GM19395 (cell line): ENCODE measurements around the gene CFAP100.

Source experiments
- ATAC-seq: cut with Tn5 transposase; IDR thresholded peaks from one replicate; pipeline ENCODE4 v1.9.1; 2021; ENCODE audit warnings: mild to moderate bottlenecking, moderate library complexity; ENCODE audit not compliant: unreplicated experiment

Gene CFAP100

GRCh38 chr3:126419886-126420786, 25.4 kb downstream of the CFAP100 start:
- no peak for ATAC-seq

DNA sequence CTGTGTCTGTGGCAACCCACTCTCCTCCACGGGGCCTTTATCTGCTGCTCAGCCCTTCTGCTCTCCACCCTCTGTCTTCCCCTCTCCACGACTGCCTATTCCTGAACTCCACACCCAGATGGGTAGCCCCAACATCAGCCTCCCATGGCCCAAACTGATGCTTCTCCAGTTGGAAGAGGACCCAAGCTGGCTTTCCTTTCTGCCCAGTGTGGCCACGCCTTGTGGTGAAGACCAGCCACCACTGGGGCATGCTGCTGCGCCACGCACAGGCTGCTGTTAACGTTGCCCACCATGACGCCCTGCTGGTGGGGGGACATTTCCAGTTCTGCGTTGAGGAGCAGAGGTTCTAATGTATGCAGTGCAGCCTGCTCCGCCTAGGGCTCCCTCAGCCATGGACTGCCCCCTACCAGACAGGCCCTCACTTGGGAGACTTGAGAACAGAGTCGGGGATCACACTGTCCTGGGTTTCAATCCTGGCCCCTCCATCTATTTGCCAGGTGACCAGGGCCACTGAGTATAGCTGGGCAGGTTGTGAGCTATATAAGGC, 26.9 kb downstream of the CFAP100 start:
- no peak for ATAC-seq

DNA sequence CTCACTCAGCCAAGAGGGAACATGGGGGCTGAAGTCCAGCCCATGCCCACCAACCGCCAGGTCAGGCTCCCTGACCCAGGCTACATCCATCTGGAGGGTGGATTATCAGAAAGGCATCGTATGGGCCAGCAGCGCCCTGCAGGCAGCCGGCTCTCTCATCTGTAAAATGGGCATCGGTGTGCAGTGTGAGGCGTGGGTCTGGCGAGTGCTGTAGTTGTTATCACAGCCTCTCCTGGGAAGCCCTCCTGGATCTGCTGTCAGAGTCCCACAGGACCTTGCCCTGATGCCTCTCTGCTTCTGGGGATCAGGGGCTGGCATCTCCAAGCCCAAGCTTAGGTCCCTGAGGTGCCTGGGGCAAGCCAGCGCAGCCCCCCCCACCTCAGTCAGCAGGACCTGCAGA, 27.4 kb downstream of the CFAP100 start:
- ATAC-seq: no peak

- ATAC-seq: no peak
These were observed 27.9 kb downstream of the CFAP100 start for GRCh38 chr3:126422571-126423091.

- no peak for ATAC-seq
These were observed 28.7 kb downstream of the CFAP100 start for GRCh38 chr3:126423191-126424038.

- ATAC-seq: no peak
These were observed 29.5 kb downstream of the CFAP100 start for GRCh38 chr3:126424039-126424717.

DNA sequence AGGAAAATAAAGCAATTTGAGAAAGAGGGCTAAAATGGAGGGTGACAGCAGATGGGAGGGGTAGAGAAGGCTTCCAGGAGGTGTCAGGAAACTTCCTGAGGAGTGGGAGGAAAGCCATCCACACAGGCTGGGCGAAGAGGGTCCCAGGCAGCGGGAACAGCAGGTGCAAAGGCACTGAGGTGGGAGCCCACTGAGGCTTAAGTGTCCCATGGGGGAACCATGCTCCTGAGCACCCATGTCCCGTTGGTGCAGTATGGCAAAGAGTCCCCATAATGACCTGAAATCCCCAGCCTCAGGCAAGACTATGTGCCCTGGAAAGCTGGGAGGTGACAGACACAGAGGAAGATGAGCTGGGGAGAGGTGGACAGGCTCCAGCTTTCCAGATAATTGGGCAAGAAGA, 30.0 kb downstream of the CFAP100 start:
- no peak for ATAC-seq

DNA sequence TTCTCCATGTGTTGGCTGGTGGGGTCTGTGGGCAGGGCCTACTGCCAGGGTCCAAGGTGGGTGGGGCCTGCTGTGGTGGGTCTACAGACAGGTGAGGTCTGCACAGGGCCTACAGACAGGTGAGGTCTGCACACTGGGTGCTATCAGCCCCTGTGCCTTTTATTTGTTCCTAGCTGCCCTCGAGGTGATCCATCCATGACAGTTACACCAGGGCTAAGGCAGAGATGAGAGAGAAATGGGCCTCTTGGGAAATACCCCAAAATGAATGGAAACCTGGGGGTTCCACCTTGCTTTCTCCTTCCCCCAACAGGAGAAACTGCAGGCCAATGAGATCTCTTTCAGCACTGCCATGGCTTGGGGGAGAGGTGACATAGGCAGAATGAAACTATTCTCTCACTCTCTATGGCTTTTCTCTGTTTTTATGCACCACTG, 36.4 kb downstream of the CFAP100 start:
- ATAC-seq: no peak

- no peak for ATAC-seq
These were observed 37.8 kb downstream of the CFAP100 start for GRCh38 chr3:126432361-126433104.

DNA sequence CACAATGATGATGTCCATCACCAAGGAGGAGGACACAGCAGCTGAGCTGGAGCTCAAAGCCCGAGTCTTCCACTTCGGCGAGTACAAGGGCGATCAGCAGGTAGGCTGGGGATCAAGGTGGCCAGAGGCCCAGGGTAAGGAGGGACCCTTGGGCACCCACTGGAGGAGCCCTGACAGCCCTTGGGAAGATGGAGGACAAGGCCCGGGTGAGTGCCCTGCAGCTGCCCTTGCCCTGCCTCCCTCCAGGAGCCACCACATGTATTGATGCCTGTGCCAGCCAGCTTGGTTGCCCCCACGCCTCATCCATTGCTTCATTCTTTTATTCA, 38.4 kb downstream of the CFAP100 start:
- ATAC-seq: no peak

GRCh38 chr3:126433496-126434263, 39.0 kb downstream of the CFAP100 start:
- no peak for ATAC-seq

GRCh38 chr3:126434264-126434590, 39.5 kb downstream of the CFAP100 start:
- ATAC-seq: no peak

GRCh38 chr3:126434931-126435411, 40.3 kb downstream of the CFAP100 start:
- no peak for ATAC-seq

DNA sequence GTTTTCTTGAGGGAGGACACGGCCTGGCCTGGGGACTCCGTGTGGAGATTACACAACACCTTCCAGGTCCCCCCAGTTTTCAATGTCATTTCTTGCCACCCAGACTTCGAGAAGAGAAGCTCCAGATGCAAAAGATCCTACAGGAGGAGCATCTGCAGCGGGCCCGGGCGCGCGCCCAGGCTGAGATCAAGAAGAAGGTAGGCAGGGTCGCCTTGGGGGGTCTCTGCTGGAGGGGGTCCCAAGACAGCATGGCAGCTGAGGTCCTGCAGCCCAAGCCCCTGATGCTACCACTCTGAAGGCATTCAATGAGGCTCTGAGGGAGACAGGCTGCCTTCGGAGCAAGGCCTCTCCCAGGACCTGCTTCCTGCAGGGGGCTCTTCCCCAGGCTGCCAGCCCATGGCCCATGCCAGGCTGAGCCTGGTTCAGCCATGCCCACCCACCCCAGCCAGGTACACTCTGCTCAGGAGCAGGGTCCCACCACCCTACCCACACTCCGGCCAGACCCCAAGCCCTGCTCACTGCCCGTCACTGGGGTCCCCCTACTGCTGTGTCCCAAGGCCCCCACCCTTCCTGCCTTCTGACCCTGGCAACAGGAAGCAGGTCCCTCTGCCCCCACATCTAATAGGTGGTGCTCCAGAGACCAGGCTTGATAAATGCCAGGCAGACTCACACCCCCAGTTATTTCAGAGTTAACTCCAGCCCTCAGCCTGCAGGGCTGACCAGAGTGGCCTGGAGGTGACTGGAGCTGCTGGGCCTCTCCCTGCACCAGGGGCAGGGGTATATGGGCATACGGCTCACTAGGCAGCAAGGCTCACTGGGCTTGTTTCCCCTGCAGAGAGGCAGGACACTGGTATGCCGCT, 41.0 kb downstream of the CFAP100 start:
- ATAC-seq: no peak

- ATAC-seq: no peak
These were observed 42.4 kb downstream of the CFAP100 start for GRCh38 chr3:126436826-126437717.

- ATAC-seq: no peak
These were observed 43.5 kb downstream of the CFAP100 start for GRCh38 chr3:126438186-126438585.

DNA sequence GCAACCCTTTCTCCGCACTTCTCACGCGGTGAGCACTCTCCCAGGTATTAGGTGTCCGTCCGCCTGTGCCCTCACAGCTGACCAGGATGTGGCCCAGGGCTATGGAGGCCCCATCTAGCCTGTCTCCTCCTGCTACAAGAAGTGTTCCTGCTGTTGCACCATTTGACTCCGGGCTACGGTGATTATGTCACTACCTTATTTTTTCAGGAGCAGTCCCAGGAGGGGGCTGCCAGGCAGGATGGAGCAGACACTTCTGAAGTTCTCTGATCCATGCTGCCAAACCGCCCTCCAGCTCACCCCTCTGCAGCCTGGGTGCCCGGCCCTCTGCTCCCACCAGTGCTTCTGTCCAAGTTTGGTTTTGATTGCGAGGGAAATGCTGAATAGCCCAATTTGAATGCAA, 44.0 kb downstream of the CFAP100 start:
- no peak for ATAC-seq
